Tibial nerve (tissue), 4 donors: Measurements from ENCODE around the gene C10orf67.

Source experiments
- EP300 ChIP-seq, 2 donors: sonication (generic); formaldehyde crosslinking; IDR thresholded peaks; one replicate each; pipeline ENCODE4 v1.6.1; 2017; ENCODE audit warnings: antibody characterized with exemption in 2 of 2, mild to moderate bottlenecking in 1 of 2
- POLR2A ChIP-seq, 2 donors: fragments of 450-650 bp; IDR thresholded peaks; one replicate each; pipeline ENCODE4 v1.6.1; 2017; ENCODE audit warnings: antibody characterized with exemption in 2 of 2, mild to moderate bottlenecking in 2 of 2, moderate library complexity in 2 of 2
- TF ChIP-seq, protein P1 (sequence below), 5 experiments: fragments of 200-600 bp in 3 of 5; fragments of 450-650 bp in 2 of 5; sonication (generic) in 3 of 5; IDR thresholded peaks; one replicate each; pipeline ENCODE4 v1.5.1; 2016 to 2019; ENCODE audit warnings: antibody characterized with exemption in 5 of 5, mild to moderate bottlenecking in 3 of 5, moderate library complexity in 2 of 5

DNA sequence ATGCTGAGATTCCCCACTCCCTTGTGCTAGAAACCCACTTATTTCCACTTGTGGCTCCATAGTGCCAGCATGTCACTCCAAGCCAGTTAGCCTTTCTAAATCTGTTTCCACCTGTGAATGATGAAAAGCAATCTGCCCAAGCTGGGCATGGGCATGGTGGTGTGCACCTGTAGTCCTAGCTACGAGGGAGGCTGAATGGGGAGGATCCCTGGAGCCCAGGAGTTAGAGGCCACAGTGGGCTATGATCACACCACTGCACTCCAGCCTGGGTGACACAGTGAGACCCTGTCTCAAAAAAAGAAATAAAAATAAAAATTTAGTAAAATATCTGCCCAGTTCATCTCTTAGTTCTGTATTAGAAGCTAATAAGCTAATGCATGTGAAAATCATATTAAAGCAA lies 157.4 kb downstream of the C10orf67 start:
- TF ChIP-seq, protein P1, sequence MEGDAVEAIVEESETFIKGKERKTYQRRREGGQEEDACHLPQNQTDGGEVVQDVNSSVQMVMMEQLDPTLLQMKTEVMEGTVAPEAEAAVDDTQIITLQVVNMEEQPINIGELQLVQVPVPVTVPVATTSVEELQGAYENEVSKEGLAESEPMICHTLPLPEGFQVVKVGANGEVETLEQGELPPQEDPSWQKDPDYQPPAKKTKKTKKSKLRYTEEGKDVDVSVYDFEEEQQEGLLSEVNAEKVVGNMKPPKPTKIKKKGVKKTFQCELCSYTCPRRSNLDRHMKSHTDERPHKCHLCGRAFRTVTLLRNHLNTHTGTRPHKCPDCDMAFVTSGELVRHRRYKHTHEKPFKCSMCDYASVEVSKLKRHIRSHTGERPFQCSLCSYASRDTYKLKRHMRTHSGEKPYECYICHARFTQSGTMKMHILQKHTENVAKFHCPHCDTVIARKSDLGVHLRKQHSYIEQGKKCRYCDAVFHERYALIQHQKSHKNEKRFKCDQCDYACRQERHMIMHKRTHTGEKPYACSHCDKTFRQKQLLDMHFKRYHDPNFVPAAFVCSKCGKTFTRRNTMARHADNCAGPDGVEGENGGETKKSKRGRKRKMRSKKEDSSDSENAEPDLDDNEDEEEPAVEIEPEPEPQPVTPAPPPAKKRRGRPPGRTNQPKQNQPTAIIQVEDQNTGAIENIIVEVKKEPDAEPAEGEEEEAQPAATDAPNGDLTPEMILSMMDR (IDR thresholded peaks at IDR 0.05), result no peak
- no peak for TF ChIP-seq POLR2A (IDR thresholded peaks at IDR 0.05)
- no peak for TF ChIP-seq EP300 (IDR thresholded peaks at IDR 0.05)
